ENCODE data around the gene KIZ. TPM values are rescaled to one million over a fixed set of nuclear protein-coding genes. Genes with fewer than 3 reads are reported as not detected.

Gene KIZ
- total and polyA plus RNA-seq, 12 donors, result 8.3 to 38.2 (median 26.5) TPM

GRCh38 chr20:21181028-21181427, 55.1 kb downstream of the KIZ start:
- ATAC-seq (no peak), DNase-seq (no peak)
- Histone ChIP-seq H3K4me1 (peaks cover 0 to 15% (median 11%) of the 10 kb centered on the region in 9 donors), H3K27me3 (no peaks in the 10 kb centered on the region), H3K9me3 (peaks cover 0 to 22% (median 6%) of the 10 kb centered on the region in 11 donors), H3K27ac (no peak overlapping the region), H3K4me3 (no peak overlapping the region), H3K36me3 (peaks cover 0 to under 1% (median 0%) of the 10 kb centered on the region in 9 donors)
- intact Hi-C loops (cut with DNase I), result no loop called here
- TF ChIP-seq, protein P1, sequence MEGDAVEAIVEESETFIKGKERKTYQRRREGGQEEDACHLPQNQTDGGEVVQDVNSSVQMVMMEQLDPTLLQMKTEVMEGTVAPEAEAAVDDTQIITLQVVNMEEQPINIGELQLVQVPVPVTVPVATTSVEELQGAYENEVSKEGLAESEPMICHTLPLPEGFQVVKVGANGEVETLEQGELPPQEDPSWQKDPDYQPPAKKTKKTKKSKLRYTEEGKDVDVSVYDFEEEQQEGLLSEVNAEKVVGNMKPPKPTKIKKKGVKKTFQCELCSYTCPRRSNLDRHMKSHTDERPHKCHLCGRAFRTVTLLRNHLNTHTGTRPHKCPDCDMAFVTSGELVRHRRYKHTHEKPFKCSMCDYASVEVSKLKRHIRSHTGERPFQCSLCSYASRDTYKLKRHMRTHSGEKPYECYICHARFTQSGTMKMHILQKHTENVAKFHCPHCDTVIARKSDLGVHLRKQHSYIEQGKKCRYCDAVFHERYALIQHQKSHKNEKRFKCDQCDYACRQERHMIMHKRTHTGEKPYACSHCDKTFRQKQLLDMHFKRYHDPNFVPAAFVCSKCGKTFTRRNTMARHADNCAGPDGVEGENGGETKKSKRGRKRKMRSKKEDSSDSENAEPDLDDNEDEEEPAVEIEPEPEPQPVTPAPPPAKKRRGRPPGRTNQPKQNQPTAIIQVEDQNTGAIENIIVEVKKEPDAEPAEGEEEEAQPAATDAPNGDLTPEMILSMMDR (IDR thresholded peaks at IDR 0.05), result no peak
- 82 to 87% methylated on average over 3 of the region's 3 CpGs for WGBS, 2 donors

GRCh38 chr20:21182832-21183563, 57.1 kb downstream of the KIZ start:
- Histone ChIP-seq H3K36me3 (peaks cover 0 to 6% (median 0%) of the 10 kb centered on the region in 9 donors), H3K4me1 (peaks cover 0 to 15% (median 11%) of the 10 kb centered on the region in 9 donors), H3K27me3 (no peaks in the 10 kb centered on the region), H3K4me3 (no peak overlapping the region), H3K27ac (peak overlapping the region in 6 of 10 donors; percentile 6 to 49 (median 24)), H3K9me3 (peaks cover 0 to 5% (median under 1%) of the 10 kb centered on the region in 11 donors)
- TF ChIP-seq, protein P1 (IDR thresholded peaks at IDR 0.05), result no peak
- ATAC-seq (peak in 7 of 8 donors; percentile 46 to 88 (median 68)), DNase-seq (no peak)
- 44 to 50% methylated on average over 7 of the region's 7 CpGs for WGBS, 2 donors
- intact Hi-C loops (cut with DNase I), result no loop called here

GRCh38 chr20:21183722-21184121, 57.8 kb downstream of the KIZ start:
- peak overlapping the region in 3 of 10 donors; percentile 21 to 49 (median 42) for H3K27ac ChIP-seq
- intact Hi-C loops (cut with DNase I), result no loop called here
- no peak overlapping the region for H3K4me3 ChIP-seq
- H3K9me3 ChIP-seq, result no peaks in the 10 kb centered on the region
- ATAC-seq (peak in 2 of 8 donors; percentile 30 to 47), DNase-seq (no peak)
- H3K36me3 ChIP-seq, result peaks cover 0 to 6% (median 0%) of the 10 kb centered on the region in 9 donors
- 84 to 88% methylated on average over 2 of the region's 2 CpGs for WGBS, 2 donors
- TF ChIP-seq, protein P1 (IDR thresholded peaks at IDR 0.05), result no peak
- no peaks in the 10 kb centered on the region for H3K27me3 ChIP-seq
- peaks cover 0 to 15% (median 11%) of the 10 kb centered on the region in 9 donors for H3K4me1 ChIP-seq

GRCh38 chr20:21184819-21185218, 58.9 kb downstream of the KIZ start:
- H3K36me3 ChIP-seq, result peaks cover 0 to 10% (median 0%) of the 10 kb centered on the region in 9 donors
- no peaks in the 10 kb centered on the region for H3K27me3 ChIP-seq
- TF ChIP-seq, protein P1 (IDR thresholded peaks at IDR 0.05), result no peak
- no peak overlapping the region for H3K4me3 ChIP-seq
- DNase-seq (no peak), ATAC-seq (no peak)
- H3K27ac ChIP-seq, result no peak overlapping the region
- intact Hi-C loops (cut with DNase I), result no loop called here
- H3K4me1 ChIP-seq, result peaks cover 0 to 15% (median 11%) of the 10 kb centered on the region in 9 donors
- 94 to 97% methylated on average over 3 of the region's 3 CpGs for WGBS, 2 donors
- no peaks in the 10 kb centered on the region for H3K9me3 ChIP-seq
